ENCODE measurements around the gene OR52W1.
A peak's percentile ranks its signal among the peaks of the same experiment; 100 is the strongest.

The OR52W1 gene

DNA sequence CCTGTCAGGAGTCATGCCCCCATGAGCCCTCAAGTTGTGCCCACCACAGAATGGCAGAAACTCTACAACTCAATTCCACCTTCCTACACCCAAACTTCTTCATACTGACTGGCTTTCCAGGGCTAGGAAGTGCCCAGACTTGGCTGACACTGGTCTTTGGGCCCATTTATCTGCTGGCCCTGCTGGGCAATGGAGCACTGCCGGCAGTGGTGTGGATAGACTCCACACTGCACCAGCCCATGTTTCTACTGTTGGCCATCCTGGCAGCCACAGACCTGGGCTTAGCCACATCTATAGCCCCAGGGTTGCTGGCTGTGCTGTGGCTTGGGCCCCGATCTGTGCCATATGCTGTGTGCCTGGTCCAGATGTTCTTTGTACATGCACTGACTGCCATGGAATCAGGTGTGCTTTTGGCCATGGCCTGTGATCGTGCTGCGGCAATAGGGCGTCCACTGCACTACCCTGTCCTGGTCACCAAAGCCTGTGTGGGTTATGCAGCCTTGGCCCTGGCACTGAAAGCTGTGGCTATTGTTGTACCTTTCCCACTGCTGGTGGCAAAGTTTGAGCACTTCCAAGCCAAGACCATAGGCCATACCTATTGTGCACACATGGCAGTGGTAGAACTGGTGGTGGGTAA is at the start of gene OR52W1:
OR52W1 (plus strand) TSS at position 51 of the 637 bp plus-strand sequence; CDS start at position 51, 0 bp downstream.
- no peak for DNase-seq

- no peak for DNase-seq
Measured at GRCh38 chr11:6151117-6151516, 47.9 kb upstream of the OR52W1 start.

DNA sequence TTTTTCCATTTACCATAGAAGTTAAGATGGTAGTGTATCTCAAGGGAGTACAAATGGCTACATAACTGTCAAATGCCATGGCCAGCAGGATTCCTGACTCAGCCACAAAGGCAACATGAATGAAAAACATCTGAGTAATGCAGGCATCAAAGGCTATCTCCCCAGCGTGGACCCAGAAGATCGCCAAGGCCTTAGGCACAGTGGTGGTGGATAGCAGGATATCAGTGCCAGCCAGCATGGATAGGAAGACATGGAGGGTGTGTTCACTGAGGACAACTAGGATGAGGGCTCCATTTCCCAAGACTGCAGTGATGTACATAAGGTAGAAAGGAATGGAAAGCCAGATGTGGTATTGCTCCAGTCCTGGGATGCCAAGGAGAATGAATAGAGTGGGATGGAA is 46.9 kb upstream of the OR52W1 start:
- no peak for DNase-seq

GRCh38 chr11:6156628-6157359 is 42.2 kb upstream of the OR52W1 start:
- no peak for DNase-seq

GRCh38 chr11:6170226-6170625 is 28.8 kb upstream of the OR52W1 start, which contains the start of gene OR52B2:
Gene OR52B2 (minus strand): TSS chr11:6170326. CDS start chr11:6170326, 0 bp downstream.
- DNase-seq: no peak

DNA sequence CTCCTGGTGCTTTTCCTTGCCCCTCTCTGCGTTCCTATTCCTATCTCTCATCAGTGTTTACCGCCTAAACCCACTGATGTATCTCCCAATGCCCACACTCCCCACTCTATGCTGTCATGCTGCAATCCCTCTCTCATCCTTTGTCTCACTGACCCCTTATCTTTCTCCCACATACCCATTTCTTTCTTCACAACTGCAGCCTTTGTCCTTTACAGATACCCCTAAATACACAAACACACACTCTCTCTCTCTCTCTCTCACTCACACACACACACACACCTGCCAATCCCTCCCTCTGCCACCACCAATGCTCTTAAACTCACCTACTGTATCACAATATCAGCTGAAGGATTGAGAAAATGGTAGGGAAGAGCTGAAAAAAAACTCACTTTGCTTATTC is 23.6 kb upstream of the OR52W1 start:
- DNase-seq: no peak

DNA sequence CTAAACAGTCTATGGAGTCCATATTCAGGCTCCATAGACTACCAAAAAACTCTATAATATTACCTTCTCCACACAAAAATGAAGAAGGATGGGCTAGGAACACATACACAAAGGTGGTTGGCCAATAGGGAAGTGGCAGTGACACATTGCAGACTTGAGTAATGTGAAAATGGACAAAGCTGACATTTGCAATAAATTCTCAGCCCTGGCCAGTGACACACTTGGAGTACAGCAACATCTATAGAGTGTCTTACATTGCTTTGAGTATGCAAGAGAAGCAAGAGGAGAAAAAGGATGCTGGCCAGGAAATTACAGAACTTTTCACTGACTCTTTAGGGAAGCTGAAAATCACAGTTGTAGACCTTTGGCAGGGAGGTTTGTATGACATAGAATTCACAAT is 7.3 kb upstream of the OR52W1 start:
- no peak for DNase-seq

DNA sequence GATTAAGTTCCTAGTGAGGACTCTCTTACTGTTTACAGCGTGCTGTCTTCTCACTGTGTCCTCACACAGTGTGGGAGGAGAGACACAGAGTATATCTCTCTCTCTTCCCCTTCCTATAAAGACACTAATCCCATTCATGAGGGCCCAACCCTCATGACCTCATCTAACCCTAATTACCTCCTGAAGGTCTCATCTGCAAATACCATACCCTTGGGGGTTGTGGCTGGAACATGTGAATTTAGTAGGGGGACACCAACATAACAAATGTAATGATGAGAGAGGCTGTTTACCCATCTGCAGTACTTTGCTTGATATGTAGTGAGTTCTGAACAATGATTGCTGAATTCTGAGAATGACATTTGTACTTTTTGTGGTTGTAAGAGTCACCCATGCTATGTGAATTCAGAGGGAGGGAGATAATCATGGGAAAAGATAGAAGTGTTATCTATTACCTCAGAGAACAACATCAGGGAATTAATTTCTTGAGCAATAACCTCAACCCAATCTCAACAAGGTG is 4.9 kb upstream of the OR52W1 start:
- no peak for DNase-seq

- DNase-seq: no peak
Measured at GRCh38 chr11:6196396-6196795, 2.6 kb upstream of the OR52W1 start.

DNA sequence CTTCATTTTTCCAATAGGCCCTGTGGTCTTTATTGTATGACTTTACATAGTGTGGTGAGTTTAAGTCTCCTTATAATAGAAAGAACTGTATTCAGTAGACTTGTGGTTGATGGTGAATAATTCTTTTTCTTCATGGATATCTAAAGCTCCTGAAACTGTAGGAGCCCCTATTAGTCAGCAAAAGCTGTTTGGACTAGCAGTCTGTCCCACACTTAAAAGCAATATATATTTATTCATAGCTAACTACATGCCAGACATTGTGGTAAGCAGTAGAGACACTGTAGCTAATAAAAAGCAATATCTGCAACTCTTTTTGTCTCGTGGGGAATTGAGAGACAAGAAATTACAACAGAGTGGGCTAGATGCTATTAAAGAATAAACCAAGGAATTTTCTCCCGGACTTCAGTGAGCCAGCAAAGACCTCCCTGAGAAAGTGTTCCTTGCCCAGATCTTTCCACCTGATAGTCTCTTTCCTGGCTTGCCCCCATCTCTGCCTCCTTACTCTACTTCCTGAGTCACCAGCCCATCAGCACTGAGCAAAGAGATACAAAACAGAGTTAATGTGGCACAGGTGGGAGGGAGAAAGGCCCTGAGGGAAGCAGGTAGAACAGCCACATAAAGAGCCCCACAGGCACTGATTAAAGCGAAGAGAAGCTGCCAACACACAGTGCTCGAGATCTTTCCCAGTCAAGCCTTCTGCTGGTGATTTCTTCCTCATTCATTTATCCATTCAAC is 1.4 kb upstream of the OR52W1 start:
- no peak for DNase-seq

DNA sequence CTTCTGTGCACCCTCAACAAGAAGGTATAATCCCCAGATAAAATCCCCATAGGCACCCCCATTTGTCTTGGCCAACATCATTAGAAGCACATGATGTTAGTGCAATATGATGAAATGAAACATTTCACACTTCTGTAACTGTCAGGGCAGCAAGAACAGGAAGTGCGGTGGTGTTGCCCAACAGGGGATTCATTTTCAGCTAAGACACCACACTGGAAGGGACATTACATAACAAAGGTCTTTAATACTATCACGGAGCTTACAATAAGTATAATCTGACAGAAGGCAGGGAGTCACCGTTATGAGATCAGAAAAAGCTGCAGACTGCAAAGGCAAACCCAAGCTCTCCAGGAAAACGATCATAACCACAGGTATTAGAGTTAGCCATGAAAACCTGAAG is 2.0 kb downstream of the OR52W1 start:
- DNase-seq: peak in 2 of 58 donors; percentile 5 to 15

- DNase-seq: no peak
Measured at GRCh38 chr11:6201481-6201880, 2.5 kb downstream of the OR52W1 start.

- DNase-seq: no peak
Measured at GRCh38 chr11:6202041-6202440, 3.0 kb downstream of the OR52W1 start.

- DNase-seq: no peak
Measured at GRCh38 chr11:6203327-6203726, 4.3 kb downstream of the OR52W1 start.

DNA sequence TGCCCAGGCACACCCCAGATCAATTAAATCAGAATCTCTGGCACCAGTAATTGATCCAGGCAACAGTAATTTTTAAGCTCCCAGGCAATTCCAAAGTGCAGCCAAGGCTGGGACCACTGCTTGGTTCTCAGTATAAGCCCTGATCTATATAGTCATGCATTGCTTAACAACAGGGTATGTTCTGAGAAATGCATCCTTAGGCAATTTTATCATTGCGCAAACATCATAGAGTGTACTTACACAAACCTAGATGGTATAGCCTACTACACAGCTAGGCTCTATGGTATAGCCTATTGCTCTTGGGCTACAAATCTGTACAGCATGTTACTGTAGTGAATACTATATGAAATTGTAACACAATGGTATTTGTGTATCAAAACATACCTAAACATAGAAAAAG is 5.7 kb downstream of the OR52W1 start:
- no peak for DNase-seq

- DNase-seq: no peak
Measured at GRCh38 chr11:6205366-6205765, 6.3 kb downstream of the OR52W1 start, which contains the start of gene C11orf42. Gene C11orf42 (plus strand): TSS chr11:6205557. CDS start chr11:6205616, 59 bp downstream.

GRCh38 chr11:6206456-6207180 is 7.6 kb downstream of the OR52W1 start:
- DNase-seq: no peak

GRCh38 chr11:6209801-6210200 is 10.8 kb downstream of the OR52W1 start:
- no peak for DNase-seq

- no peak for DNase-seq
Measured at GRCh38 chr11:6210274-6210955, 11.4 kb downstream of the OR52W1 start.

DNA sequence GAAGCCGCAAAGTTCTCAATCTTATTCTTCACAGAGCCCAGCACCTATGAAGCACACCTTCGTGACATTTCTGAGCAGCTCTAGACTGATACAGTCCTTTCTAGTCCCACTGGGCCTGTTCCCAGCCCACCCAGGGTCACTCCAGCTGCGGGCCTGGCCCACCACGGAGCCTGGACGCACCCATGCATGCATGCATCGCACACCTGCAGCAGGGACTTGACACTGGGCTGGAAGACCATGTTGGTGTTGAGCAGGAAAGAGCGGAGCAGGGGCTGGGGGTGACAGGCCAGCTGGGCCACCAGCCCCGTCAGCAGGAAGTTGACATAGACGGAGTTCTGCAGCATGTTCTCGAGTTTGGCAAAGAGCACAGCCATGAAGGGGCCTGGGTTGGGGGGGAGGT is 15.5 kb downstream of the OR52W1 start:
- DNase-seq: no peak

- DNase-seq: no peak
Measured at GRCh38 chr11:6216501-6216900, 17.5 kb downstream of the OR52W1 start.

Data from anterior cingulate cortex (tissue), 58 donors.